Lower leg skin (tissue), 3 donors: ENCODE measurements around the gene SPIRE1.

Source experiments
- CTCF ChIP-seq, 3 donors: fragments of 450-650 bp; IDR thresholded peaks; one replicate each; pipeline ENCODE4 v1.5.1; 2016; ENCODE audit warnings: antibody characterized with exemption in 3 of 3, mild to moderate bottlenecking in 3 of 3, moderate library complexity in 2 of 3
- POLR2A ChIP-seq, 2 donors: fragments of 450-650 bp; IDR thresholded peaks; one replicate each; pipeline ENCODE4 v1.6.1; 2016 to 2017; ENCODE audit warnings: antibody characterized with exemption in 2 of 2, mild to moderate bottlenecking in 1 of 2, moderate library complexity in 1 of 2

GRCh38 chr18:12630136-12630535 lies 27.8 kb downstream of the SPIRE1 start:
- TF ChIP-seq CTCF (IDR thresholded peaks at IDR 0.05) (no peak), POLR2A (IDR thresholded peaks at IDR 0.05) (no peak)
